ENCODE measurements around the gene BBLN. TPM values are rescaled to one million over a fixed set of nuclear protein-coding genes. Genes with fewer than 3 reads are reported as not detected.

Gene BBLN
- 23.0 and 35.4 TPM in 2 replicates for total RNA-seq

GRCh38 chr9:128159784-128160602, at the start of gene BBLN:
Gene BBLN, plus strand, starts transcription at chr9:128160265. Its CDS starts 143 bp downstream, at chr9:128160408.

GRCh38 chr9:128127568-128127989, 32.5 kb upstream of the BBLN start, which contains the start of gene PTGES2:
Gene PTGES2, minus strand, starts transcription at chr9:128127729. Its CDS starts 12 bp downstream, at chr9:128127717.

GRCh38 chr9:128149001-128149701, 10.9 kb upstream of the BBLN start, which contains the start of gene LCN2:
Gene LCN2, plus strand, starts transcription at chr9:128149453. Its CDS starts 73 bp downstream, at chr9:128149526.

GRCh38 chr9:128191406-128192046, 31.5 kb downstream of the BBLN start, which contains the start of gene CIZ1:
Gene CIZ1, minus strand, starts transcription at chr9:128191572. Its CDS starts 715 bp downstream, at chr9:128190857.

GRCh38 chr9:128203024-128203706, 43.1 kb downstream of the BBLN start, which contains the start of gene DNM1:
Gene DNM1, plus strand, starts transcription at chr9:128203379. Its CDS starts 92 bp downstream, at chr9:128203471.

Other genes starting within 250 kb of the BBLN start
- 19.5 and 21.9 TPM in 2 replicates for gene ST6GALNAC4, start 243.2 kb upstream of the BBLN start, total RNA-seq
- 1.2 and 3.1 TPM in 2 replicates for gene PIP5KL1, start 229.5 kb upstream of the BBLN start, total RNA-seq
- 13.0 and 14.3 TPM in 2 replicates for gene DPM2, start 222.4 kb upstream of the BBLN start, total RNA-seq
- 10.2 and 15.0 TPM in 2 replicates for gene EEIG1, start 179.3 kb upstream of the BBLN start, total RNA-seq
- 10.5 and 11.1 TPM in 2 replicates for gene NAIF1, start 92.9 kb upstream of the BBLN start, total RNA-seq
- gene SLC25A25, start 92.0 kb upstream of the BBLN start, total RNA-seq: 49.7 and 55.6 TPM in 2 replicates
- 55.0 and 82.1 TPM in 2 replicates for gene PTGES2, start 32.5 kb upstream of the BBLN start, total RNA-seq
- gene LCN2, start 10.8 kb upstream of the BBLN start, total RNA-seq: not detected in 2 replicates
- gene CIZ1, start 31.3 kb downstream of the BBLN start, total RNA-seq: 25.3 and 25.5 TPM in 2 replicates
- gene DNM1, start 43.1 kb downstream of the BBLN start, total RNA-seq: 19.5 and 20.7 TPM in 2 replicates
- 127 and 163 TPM in 2 replicates for gene GOLGA2, start 115.7 kb downstream of the BBLN start, total RNA-seq
- gene SWI5, start 116.0 kb downstream of the BBLN start, total RNA-seq: 30.2 and 31.2 TPM in 2 replicates
- 14.3 and 16.1 TPM in 2 replicates for gene TRUB2, start 162.2 kb downstream of the BBLN start, total RNA-seq
- gene COQ4, start 162.6 kb downstream of the BBLN start, total RNA-seq: 23.1 and 28.0 TPM in 2 replicates
- 14.2 and 16.5 TPM in 2 replicates for gene SLC27A4, start 180.3 kb downstream of the BBLN start, total RNA-seq
- gene URM1, start 211.1 kb downstream of the BBLN start, total RNA-seq: 31.5 and 37.4 TPM in 2 replicates

Measured in uterine smooth muscle cell (primary cell).